Suprapubic skin (tissue), 4 donors: Measurements from ENCODE around the gene AIG1. TPM values are rescaled to one million over a fixed set of nuclear protein-coding genes. Genes with fewer than 3 reads are reported as not detected.

ENCODE experiments used
- DNase-seq, 2 donors: peaks; one replicate each; pipeline ENCODE4 v3.0.0-alpha.2; 2019; ENCODE audit warnings: low spot score in 2 of 2
- H3K27ac ChIP-seq: fragments of 200-600 bp; sonication (generic); one replicate; pipeline ENCODE4 v1.5.1; 2019
- H3K27me3 ChIP-seq: fragments of 200-600 bp; sonication (generic); one replicate; pipeline ENCODE4 v1.5.1; 2019
- H3K36me3 ChIP-seq: fragments of 200-600 bp; sonication (generic); one replicate; pipeline ENCODE4 v1.5.1; 2019
- H3K4me1 ChIP-seq: fragments of 200-600 bp; sonication (generic); one replicate; pipeline ENCODE4 v1.5.1; 2019
- H3K4me3 ChIP-seq: fragments of 200-600 bp; sonication (generic); one replicate; pipeline ENCODE4 v1.5.1; 2019; ENCODE audit warnings: mild to moderate bottlenecking
- H3K9me3 ChIP-seq: fragments of 200-600 bp; sonication (generic); one replicate; pipeline ENCODE4 v1.5.1; 2019
- CTCF ChIP-seq, 2 donors: fragments of 200-600 bp in 1 of 2; fragments of 450-650 bp in 1 of 2; sonication (generic) in 1 of 2; IDR thresholded peaks; one replicate each; pipeline ENCODE4 v1.5.1; 2016 to 2019; ENCODE audit warnings: antibody characterized with exemption in 2 of 2, mild to moderate bottlenecking in 1 of 2, moderate library complexity in 1 of 2
- EP300 ChIP-seq: sonication (generic); formaldehyde crosslinking; IDR thresholded peaks from one replicate; pipeline ENCODE4 v1.6.1; 2017; ENCODE audit warnings: antibody characterized with exemption
- POLR2A ChIP-seq, 2 donors: fragments of 450-650 bp; IDR thresholded peaks; one replicate each; pipeline ENCODE4 v1.6.1; 2017; ENCODE audit warnings: antibody characterized with exemption in 2 of 2, mild to moderate bottlenecking in 2 of 2, moderate library complexity in 2 of 2
- POLR2AphosphoS5 ChIP-seq, 3 donors: sonication (generic); formaldehyde crosslinking; IDR thresholded peaks; one replicate each; pipeline ENCODE4 v1.6.1; 2017; ENCODE audit warnings: antibody characterized with exemption in 3 of 3
- WGBS: methylation state at CpG from one replicate; pipeline ENCODE4 v1.1.5; 2018; 5-methylcytosine and 5-hydroxymethylcytosine counted together
- total RNA-seq, 4 donors: library from RNA; depleted of rRNA; stranded (reverse); fragments of >200 nt; gene quantifications; one replicate each; pipeline ENCODE4 v1.1.0, GENCODE V29; 2016

AIG1 gene
- total RNA-seq, 4 donors from 2014 or later: 14.5 to 22.1 (median 19.7) TPM

- 59% methylated on average over 3 of the region's 3 CpGs for WGBS
- no peak for DNase-seq
These were observed 186.9 kb downstream of the AIG1 start for GRCh38 chr6:143247586-143247985.

GRCh38 chr6:143248359-143248758 is 187.7 kb downstream of the AIG1 start:
- WGBS: 86% methylated on average over 4 of the region's 4 CpGs
- H3K36me3 ChIP-seq: no peaks in the 10 kb centered on the region
- no peak overlapping the region for H3K27ac ChIP-seq
- DNase-seq: no peak
- H3K4me3 ChIP-seq: no peak overlapping the region
- no peaks in the 10 kb centered on the region for H3K27me3 ChIP-seq
- H3K9me3 ChIP-seq: no peaks in the 10 kb centered on the region
- TF ChIP-seq CTCF (IDR thresholded peaks at IDR 0.05) (no peak), POLR2A (IDR thresholded peaks at IDR 0.05) (no peak), POLR2AphosphoS5 (IDR thresholded peaks at IDR 0.05) (no peak), EP300 (no peak)
- H3K4me1 ChIP-seq: no peaks in the 10 kb centered on the region

More at GRCh38 chr6:143247586-143247985, 186.9 kb downstream of the AIG1 start:
- H3K9me3 ChIP-seq: no peaks in the 10 kb centered on the region
- H3K27ac ChIP-seq: no peak overlapping the region
- TF ChIP-seq CTCF (IDR thresholded peaks at IDR 0.05) (no peak), EP300 (no peak), POLR2AphosphoS5 (IDR thresholded peaks at IDR 0.05) (no peak), POLR2A (IDR thresholded peaks at IDR 0.05) (no peak)
- no peaks in the 10 kb centered on the region for H3K27me3 ChIP-seq
- H3K36me3 ChIP-seq: no peaks in the 10 kb centered on the region
- no peaks in the 10 kb centered on the region for H3K4me1 ChIP-seq
- H3K4me3 ChIP-seq: no peak overlapping the region

GRCh38 chr6:143251288-143251687 is 190.6 kb downstream of the AIG1 start:
- TF ChIP-seq EP300 (no peak), POLR2A (IDR thresholded peaks at IDR 0.05) (no peak), CTCF (IDR thresholded peaks at IDR 0.05) (no peak), POLR2AphosphoS5 (IDR thresholded peaks at IDR 0.05) (no peak)
- Histone ChIP-seq H3K9me3 (no peaks in the 10 kb centered on the region), H3K27me3 (no peaks in the 10 kb centered on the region), H3K4me3 (no peak overlapping the region), H3K27ac (no peak overlapping the region), H3K4me1 (no peaks in the 10 kb centered on the region), H3K36me3 (no peaks in the 10 kb centered on the region)
- 96% methylated on average over 4 of the region's 4 CpGs for WGBS
- DNase-seq: no peak

- no peak for DNase-seq
- Histone ChIP-seq H3K4me1 (no peaks in the 10 kb centered on the region), H3K4me3 (no peak overlapping the region), H3K27me3 (no peaks in the 10 kb centered on the region), H3K27ac (no peak overlapping the region), H3K9me3 (no peaks in the 10 kb centered on the region), H3K36me3 (no peaks in the 10 kb centered on the region)
- 90% methylated on average over 6 of the region's 6 CpGs for WGBS
- TF ChIP-seq POLR2A (IDR thresholded peaks at IDR 0.05) (no peak), EP300 (no peak), CTCF (IDR thresholded peaks at IDR 0.05) (no peak), POLR2AphosphoS5 (IDR thresholded peaks at IDR 0.05) (no peak)
These were observed 192.3 kb downstream of the AIG1 start for GRCh38 chr6:143252961-143253360.

GRCh38 chr6:143253586-143253985 is 192.9 kb downstream of the AIG1 start:
- no peak overlapping the region for H3K27ac ChIP-seq
- H3K27me3 ChIP-seq: no peaks in the 10 kb centered on the region
- no peaks in the 10 kb centered on the region for H3K36me3 ChIP-seq
- no peak for DNase-seq
- 77% methylated on average over 4 of the region's 4 CpGs for WGBS
- H3K9me3 ChIP-seq: no peaks in the 10 kb centered on the region
- TF ChIP-seq CTCF (IDR thresholded peaks at IDR 0.05) (no peak), POLR2AphosphoS5 (IDR thresholded peaks at IDR 0.05) (no peak), EP300 (no peak), POLR2A (IDR thresholded peaks at IDR 0.05) (no peak)
- H3K4me1 ChIP-seq: no peaks in the 10 kb centered on the region
- no peak overlapping the region for H3K4me3 ChIP-seq
